GM12873 (cell line): Measurements from ENCODE around the gene TAF10.
A peak's percentile ranks its signal among the peaks of the same experiment; 100 is the strongest.

Experiments
- CTCF ChIP-seq: IDR thresholded peaks from 2 replicates; pipeline ENCODE4 v1.5.1; 2012; ENCODE audit warnings: low read depth, mild to moderate bottlenecking, moderate library complexity, low read length, control low read depth; ENCODE audit not compliant: insufficient read depth; ENCODE audit errors: missing control alignments

The TAF10 gene

GRCh38 chr11:6604081-6604626 is 7.9 kb downstream of the TAF10 start:
- peak; percentile 38 for TF ChIP-seq CTCF

GRCh38 chr11:6603287-6604080 is 8.5 kb downstream of the TAF10 start, which contains the start of the genes ILK and RRP8:
Gene ILK, plus strand, starts transcription at chr11:6603774. Its CDS starts 498 bp downstream, at chr11:6604272.
Gene RRP8, minus strand, starts transcription at chr11:6603616. Its CDS starts 114 bp downstream, at chr11:6603502.
- peak; percentile 6 for TF ChIP-seq CTCF

GRCh38 chr11:6602096-6602940 is 9.7 kb downstream of the TAF10 start:
- no peak for TF ChIP-seq CTCF

- no peak for TF ChIP-seq CTCF
Observed at GRCh38 chr11:6601041-6601461, 11.0 kb downstream of the TAF10 start.

GRCh38 chr11:6599881-6600390 is 12.1 kb downstream of the TAF10 start:
- no peak for TF ChIP-seq CTCF

GRCh38 chr11:6599449-6599848 is 12.6 kb downstream of the TAF10 start:
- TF ChIP-seq CTCF, result no peak
